ENCODE measurements around the gene COQ7.

Gene COQ7

GRCh38 chr16:19071811-19072777 lies 4.7 kb downstream of the COQ7 start:
- Mint-ChIP-seq H3K27ac (no peak overlapping the region), H3K4me1 (ENCODE audit: low read depth) (peaks cover 21% of the 10 kb centered on the region), H3K27me3 (no peaks in the 10 kb centered on the region), H3K9me3 (no peaks in the 10 kb centered on the region), H3K4me3 (no peak overlapping the region), H3K36me3 (ENCODE audit: low read depth) (peaks cover 61% of the 10 kb centered on the region)
- intact Hi-C loops (cut with micrococcal nuclease): no loop called here

- Mint-ChIP-seq H3K4me1 (ENCODE audit: low read depth) (peaks cover 19% of the 10 kb centered on the region), H3K27ac (peak overlapping the region; percentile 22)
- intact Hi-C loops (cut with micrococcal nuclease): no loop called here
Observed at GRCh38 chr16:19073344-19073743, 5.9 kb downstream of the COQ7 start.

GRCh38 chr16:19073863-19074262 lies 6.4 kb downstream of the COQ7 start:
- no peak overlapping the region for H3K27ac Mint-ChIP-seq
- intact Hi-C loops (cut with micrococcal nuclease): no loop called here
- peaks cover 18% of the 10 kb centered on the region for H3K4me1 Mint-ChIP-seq (ENCODE audit: low read depth)

More at GRCh38 chr16:19073344-19073743, 5.9 kb downstream of the COQ7 start:
- no peaks in the 10 kb centered on the region for H3K27me3 Mint-ChIP-seq
- no peak overlapping the region for H3K4me3 Mint-ChIP-seq
- no peaks in the 10 kb centered on the region for H3K9me3 Mint-ChIP-seq
- H3K36me3 Mint-ChIP-seq (ENCODE audit: low read depth): peaks cover 74% of the 10 kb centered on the region

GRCh38 chr16:19075511-19075910 lies 8.1 kb downstream of the COQ7 start:
- intact Hi-C loops (cut with micrococcal nuclease): no loop called here
- Mint-ChIP-seq H3K4me3 (no peak overlapping the region), H3K27me3 (no peaks in the 10 kb centered on the region), H3K36me3 (ENCODE audit: low read depth) (peaks cover 89% of the 10 kb centered on the region), H3K9me3 (no peaks in the 10 kb centered on the region), H3K27ac (no peak overlapping the region), H3K4me1 (ENCODE audit: low read depth) (peaks cover 18% of the 10 kb centered on the region)

More at GRCh38 chr16:19073863-19074262, 6.4 kb downstream of the COQ7 start:
- no peaks in the 10 kb centered on the region for H3K27me3 Mint-ChIP-seq
- H3K9me3 Mint-ChIP-seq: no peaks in the 10 kb centered on the region
- peaks cover 79% of the 10 kb centered on the region for H3K36me3 Mint-ChIP-seq (ENCODE audit: low read depth)
- no peak overlapping the region for H3K4me3 Mint-ChIP-seq

GRCh38 chr16:19077879-19078278 lies 10.5 kb downstream of the COQ7 start:
- Mint-ChIP-seq H3K4me3 (no peak overlapping the region), H3K36me3 (ENCODE audit: low read depth) (peaks cover 79% of the 10 kb centered on the region), H3K9me3 (no peaks in the 10 kb centered on the region), H3K4me1 (ENCODE audit: low read depth) (peaks cover 8% of the 10 kb centered on the region), H3K27me3 (no peaks in the 10 kb centered on the region), H3K27ac (no peak overlapping the region)
- intact Hi-C loops (cut with micrococcal nuclease): no loop called here

- Mint-ChIP-seq H3K4me3 (no peak overlapping the region), H3K9me3 (no peaks in the 10 kb centered on the region), H3K27me3 (peaks cover 13% of the 10 kb centered on the region), H3K36me3 (ENCODE audit: low read depth) (peaks cover 21% of the 10 kb centered on the region), H3K27ac (no peak overlapping the region), H3K4me1 (ENCODE audit: low read depth) (peaks cover 27% of the 10 kb centered on the region)
- intact Hi-C loops (cut with micrococcal nuclease): no loop called here
Observed at GRCh38 chr16:19083670-19084069, 16.3 kb downstream of the COQ7 start.

GRCh38 chr16:19084139-19084538 lies 16.7 kb downstream of the COQ7 start:
- Mint-ChIP-seq H3K4me1 (ENCODE audit: low read depth) (peaks cover 29% of the 10 kb centered on the region), H3K4me3 (no peak overlapping the region), H3K9me3 (no peaks in the 10 kb centered on the region), H3K27me3 (peaks cover 13% of the 10 kb centered on the region), H3K36me3 (ENCODE audit: low read depth) (peaks cover 17% of the 10 kb centered on the region), H3K27ac (no peak overlapping the region)
- intact Hi-C loops (cut with micrococcal nuclease): no loop called here

GRCh38 chr16:19084879-19085278 lies 17.5 kb downstream of the COQ7 start:
- Mint-ChIP-seq H3K27ac (no peak overlapping the region), H3K4me3 (no peak overlapping the region), H3K36me3 (ENCODE audit: low read depth) (peaks cover 10% of the 10 kb centered on the region), H3K9me3 (no peaks in the 10 kb centered on the region), H3K27me3 (peaks cover 13% of the 10 kb centered on the region), H3K4me1 (ENCODE audit: low read depth) (peaks cover 36% of the 10 kb centered on the region)
- intact Hi-C loops (cut with micrococcal nuclease): no loop called here

- intact Hi-C loops (cut with micrococcal nuclease): loop anchor here (1.0 kb wide), 5 partner anchors 34 to 417 kb away; no protein-coding TSS in a partner anchor
- H3K4me3 Mint-ChIP-seq: peak overlapping the region; percentile 78
- H3K27ac Mint-ChIP-seq: peak overlapping the region; percentile 81
- peaks cover 13% of the 10 kb centered on the region for H3K27me3 Mint-ChIP-seq
- peaks cover 36% of the 10 kb centered on the region for H3K4me1 Mint-ChIP-seq (ENCODE audit: low read depth)
- H3K36me3 Mint-ChIP-seq (ENCODE audit: low read depth): peaks cover 11% of the 10 kb centered on the region
- H3K9me3 Mint-ChIP-seq: peaks cover 2% of the 10 kb centered on the region
Observed at GRCh38 chr16:19085679-19086200, 18.3 kb downstream of the COQ7 start.

GRCh38 chr16:19086322-19087199 lies 19.1 kb downstream of the COQ7 start:
- intact Hi-C loops (cut with micrococcal nuclease): loop anchor here (1.0 kb wide), 5 partner anchors 33 to 416 kb away; no protein-coding TSS in a partner anchor
- Mint-ChIP-seq H3K9me3 (peaks cover 10% of the 10 kb centered on the region), H3K27ac (peak overlapping the region; percentile 81), H3K4me1 (ENCODE audit: low read depth) (peaks cover 38% of the 10 kb centered on the region), H3K27me3 (peaks cover 13% of the 10 kb centered on the region), H3K36me3 (ENCODE audit: low read depth) (peaks cover 14% of the 10 kb centered on the region), H3K4me3 (peak overlapping the region; percentile 78)

- Mint-ChIP-seq H3K27me3 (peaks cover 13% of the 10 kb centered on the region), H3K36me3 (ENCODE audit: low read depth) (peaks cover 14% of the 10 kb centered on the region), H3K27ac (no peak overlapping the region), H3K9me3 (peaks cover 19% of the 10 kb centered on the region), H3K4me1 (ENCODE audit: low read depth) (peaks cover 54% of the 10 kb centered on the region), H3K4me3 (no peak overlapping the region)
- intact Hi-C loops (cut with micrococcal nuclease): no loop called here
Observed at GRCh38 chr16:19088341-19088916, 21.0 kb downstream of the COQ7 start.

- H3K27ac Mint-ChIP-seq: peak overlapping the region; percentile 16
- H3K4me3 Mint-ChIP-seq: no peak overlapping the region
- peaks cover 54% of the 10 kb centered on the region for H3K4me1 Mint-ChIP-seq (ENCODE audit: low read depth)
- intact Hi-C loops (cut with micrococcal nuclease): no loop called here
- H3K27me3 Mint-ChIP-seq: peaks cover 16% of the 10 kb centered on the region
- peaks cover 19% of the 10 kb centered on the region for H3K9me3 Mint-ChIP-seq
- peaks cover 14% of the 10 kb centered on the region for H3K36me3 Mint-ChIP-seq (ENCODE audit: low read depth)
Observed at GRCh38 chr16:19089410-19089955, 22.1 kb downstream of the COQ7 start.

- no peak overlapping the region for H3K27ac Mint-ChIP-seq
- intact Hi-C loops (cut with micrococcal nuclease): no loop called here
- peaks cover 14% of the 10 kb centered on the region for H3K36me3 Mint-ChIP-seq (ENCODE audit: low read depth)
- no peak overlapping the region for H3K4me3 Mint-ChIP-seq
- peaks cover 19% of the 10 kb centered on the region for H3K9me3 Mint-ChIP-seq
- H3K4me1 Mint-ChIP-seq (ENCODE audit: low read depth): peaks cover 56% of the 10 kb centered on the region
- peaks cover 8% of the 10 kb centered on the region for H3K27me3 Mint-ChIP-seq
Observed at GRCh38 chr16:19090916-19091315, 23.5 kb downstream of the COQ7 start.

Data from dendritic cell treated with granulocyte-macrophage colony-stimulating factor and Interleukin-4, amounts not matched to agents 40 ng/mL and 50 ng/mL, for 4 days (primary cell).